ENCODE results near the gene UPK3B. TPM values are rescaled to one million over a fixed set of nuclear protein-coding genes. Genes with fewer than 3 reads are reported as not detected.
"Not testable (repeated sequence)": the region's sequence is repeated elsewhere in the genome, so short reads cannot be mapped to it uniquely, and the experiment has no call there.

Gene UPK3B
- total RNA-seq, 1 experiment from 2014 or later = 19.2 TPM

GRCh38 chr7:76549025-76549854 lies 38.9 kb downstream of the UPK3B start:
- H3K36me3 ChIP-seq (ENCODE audit: low read depth); H3K4me1 ChIP-seq (replicated peaks; ENCODE audit: insufficient read depth); H3K27me3 ChIP-seq (ENCODE audit: insufficient read depth, low read depth); CTCF ChIA-PET; POLR2A ChIA-PET (ENCODE audit: unreplicated experiment); H3K9me3 ChIP-seq (ENCODE audit: insufficient read depth, low read depth); H3K9me2 ChIP-seq (ENCODE audit: insufficient read depth); H3F3A ChIP-seq (ENCODE audit: insufficient read depth, low read depth); BruUV-seq (replicated peaks); intact Hi-C loops (cut with micrococcal nuclease; ENCODE audit: unreplicated experiment); H4K20me1 ChIP-seq (ENCODE audit: insufficient read depth): not testable (repeated sequence)
- Histone ChIP-seq H3K79me2 (ENCODE audit: low read depth) (peaks cover 30% of the 10 kb centered on the region), H2AFZ (peak overlapping the region; percentile 74), H3K4me3 (peak overlapping the region; percentile 63), H3K4me2 (peak overlapping the region; percentile 90), H3K27ac (peak overlapping the region; percentile 70)
- peak; percentile 52 to 83 for DNase-seq

DNA sequence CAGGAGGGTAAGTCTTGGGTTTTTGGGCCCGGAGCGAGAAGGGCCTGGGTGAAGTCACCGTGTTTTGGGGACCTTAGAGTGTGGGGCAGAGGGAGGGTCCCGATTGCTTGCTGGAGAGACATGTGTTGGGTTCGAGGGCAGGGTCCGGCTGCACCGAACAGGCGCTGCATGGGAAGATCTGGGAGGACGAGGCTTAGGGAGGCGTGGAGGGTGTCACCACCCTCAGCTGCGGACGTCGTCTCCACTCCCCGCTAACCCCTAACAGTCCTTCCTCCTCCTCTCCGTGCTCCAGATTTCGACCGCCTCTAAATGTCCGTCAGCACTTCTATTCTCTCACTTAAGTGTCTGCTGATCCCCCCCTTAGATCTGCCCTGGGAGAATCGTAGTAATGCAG lies 39.5 kb downstream of the UPK3B start:
- BruUV-seq (replicated peaks); intact Hi-C loops (cut with micrococcal nuclease; ENCODE audit: unreplicated experiment); H3K27me3 ChIP-seq (ENCODE audit: insufficient read depth, low read depth); H3K4me1 ChIP-seq (replicated peaks; ENCODE audit: insufficient read depth); H3F3A ChIP-seq (ENCODE audit: insufficient read depth, low read depth); H3K9me3 ChIP-seq (ENCODE audit: insufficient read depth, low read depth); CTCF ChIA-PET; H4K20me1 ChIP-seq (ENCODE audit: insufficient read depth); H3K9me2 ChIP-seq (ENCODE audit: insufficient read depth); POLR2A ChIA-PET (ENCODE audit: unreplicated experiment); H3K36me3 ChIP-seq (ENCODE audit: low read depth); DNase-seq: not testable (repeated sequence)
- Histone ChIP-seq H2AFZ (0 out of 2 replicates have a peak overlapping the region, but pooled peaks have one; percentile 74), H3K4me3 (peak overlapping the region; percentile 63), H3K79me2 (ENCODE audit: low read depth) (peaks cover 34% of the 10 kb centered on the region), H3K4me2 (peak overlapping the region; percentile 90), H3K27ac (peak overlapping the region; percentile 70)

DNA sequence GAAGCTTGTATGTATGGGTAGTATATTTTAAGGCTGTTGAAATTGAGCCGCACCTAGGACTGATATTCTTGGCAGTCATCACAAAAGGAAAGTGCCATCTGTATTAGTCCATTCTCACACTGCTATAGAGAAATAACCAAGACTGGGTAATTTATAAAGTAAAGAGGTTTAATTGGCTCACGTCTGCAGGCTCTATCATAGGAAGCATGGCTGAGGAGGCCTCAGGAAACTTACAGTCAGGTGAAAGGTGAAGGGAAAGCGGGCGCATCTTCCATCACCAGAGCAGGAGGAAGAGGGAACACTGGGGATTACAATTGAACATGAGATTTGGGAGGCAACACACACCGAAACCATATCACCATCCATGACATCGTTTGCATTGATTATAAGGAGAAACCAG lies 41.6 kb downstream of the UPK3B start:
- H4K20me1 ChIP-seq (ENCODE audit: insufficient read depth); H3K36me3 ChIP-seq (ENCODE audit: low read depth); POLR2A ChIA-PET (ENCODE audit: unreplicated experiment); DNase-seq; H2AFZ ChIP-seq; H3K27ac ChIP-seq; H3K4me1 ChIP-seq (replicated peaks; ENCODE audit: insufficient read depth); H3F3A ChIP-seq (ENCODE audit: insufficient read depth, low read depth); H3K9me2 ChIP-seq (ENCODE audit: insufficient read depth); H3K27me3 ChIP-seq (ENCODE audit: insufficient read depth, low read depth); BruUV-seq (replicated peaks); intact Hi-C loops (cut with micrococcal nuclease; ENCODE audit: unreplicated experiment); CTCF ChIA-PET; H3K9me3 ChIP-seq (ENCODE audit: insufficient read depth, low read depth); H3K4me3 ChIP-seq: not testable (repeated sequence)
- 0 out of 2 replicates have a peak overlapping the region, but pooled peaks have one; percentile 3 for H3K4me2 ChIP-seq
- peaks cover 50% of the 10 kb centered on the region for H3K79me2 ChIP-seq (ENCODE audit: low read depth)

- peaks cover 63% of the 10 kb centered on the region for H3K79me2 ChIP-seq (ENCODE audit: low read depth)
- H3K27ac ChIP-seq = not testable (repeated sequence)
Observed at GRCh38 chr7:76559685-76560084, 49.3 kb downstream of the UPK3B start.

DNA sequence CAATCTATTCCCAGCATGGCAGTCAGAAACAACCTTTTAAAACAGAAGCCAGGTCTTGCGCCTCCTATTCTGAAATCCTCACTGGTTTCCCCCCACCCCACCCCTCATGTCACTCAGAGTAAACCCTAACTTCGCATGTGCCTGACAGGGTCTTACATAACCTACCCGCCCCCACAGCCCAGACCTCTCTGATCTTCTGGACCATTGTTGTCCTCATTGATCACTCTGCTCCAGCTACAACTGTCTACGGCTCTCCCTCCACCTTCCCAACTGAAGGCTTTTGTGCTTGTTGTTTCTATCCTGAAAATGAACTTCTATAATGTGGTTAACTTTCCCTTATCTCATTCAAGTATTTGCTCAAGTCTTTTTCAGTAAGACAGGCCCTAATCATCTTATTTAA lies 49.8 kb downstream of the UPK3B start:
- H2AFZ ChIP-seq; CTCF ChIA-PET; H3K27ac ChIP-seq; H3K4me2 ChIP-seq; H3K4me1 ChIP-seq (replicated peaks; ENCODE audit: insufficient read depth); intact Hi-C loops (cut with micrococcal nuclease; ENCODE audit: unreplicated experiment); H3K9me2 ChIP-seq (ENCODE audit: insufficient read depth); H3K9me3 ChIP-seq (ENCODE audit: insufficient read depth, low read depth); H3K27me3 ChIP-seq (ENCODE audit: insufficient read depth, low read depth); BruUV-seq (replicated peaks); H3K4me3 ChIP-seq; H3F3A ChIP-seq (ENCODE audit: insufficient read depth, low read depth); H3K36me3 ChIP-seq (ENCODE audit: low read depth); POLR2A ChIA-PET (ENCODE audit: unreplicated experiment); H4K20me1 ChIP-seq (ENCODE audit: insufficient read depth); DNase-seq: not testable (repeated sequence)
- peaks cover 61% of the 10 kb centered on the region for H3K79me2 ChIP-seq (ENCODE audit: low read depth)

More at GRCh38 chr7:76559685-76560084, 49.3 kb downstream of the UPK3B start:
- H3K36me3 ChIP-seq (ENCODE audit: low read depth); H3K27me3 ChIP-seq (ENCODE audit: insufficient read depth, low read depth); H4K20me1 ChIP-seq (ENCODE audit: insufficient read depth); H3K4me3 ChIP-seq; POLR2A ChIA-PET (ENCODE audit: unreplicated experiment); H3K4me1 ChIP-seq (replicated peaks; ENCODE audit: insufficient read depth); CTCF ChIA-PET; DNase-seq; BruUV-seq (replicated peaks); H3K4me2 ChIP-seq; H2AFZ ChIP-seq; H3F3A ChIP-seq (ENCODE audit: insufficient read depth, low read depth); H3K9me3 ChIP-seq (ENCODE audit: insufficient read depth, low read depth); intact Hi-C loops (cut with micrococcal nuclease; ENCODE audit: unreplicated experiment); H3K9me2 ChIP-seq (ENCODE audit: insufficient read depth): not testable (repeated sequence)

DNA sequence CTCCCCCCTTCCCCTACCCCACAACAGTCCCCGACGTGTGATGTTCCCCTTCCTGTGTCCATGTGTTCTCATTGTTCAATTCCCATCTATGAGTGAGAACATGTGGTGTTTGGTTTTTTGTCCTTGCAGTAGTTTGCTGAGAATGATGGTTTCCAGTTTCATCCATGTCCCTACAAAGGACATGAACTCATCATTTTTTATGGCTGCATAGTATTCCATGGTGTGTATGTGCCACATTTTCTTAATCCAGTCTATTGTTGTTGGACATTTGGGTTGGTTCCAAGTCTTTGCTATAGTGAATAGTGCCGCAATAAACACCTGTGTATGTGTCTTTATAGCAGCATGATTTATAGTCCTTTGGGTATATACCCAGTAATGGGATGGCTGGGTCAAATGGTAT lies 51.0 kb downstream of the UPK3B start:
- peaks cover 62% of the 10 kb centered on the region for H3K79me2 ChIP-seq (ENCODE audit: low read depth)
- CTCF ChIA-PET; BruUV-seq (replicated peaks); POLR2A ChIA-PET (ENCODE audit: unreplicated experiment); H3K4me3 ChIP-seq; intact Hi-C loops (cut with micrococcal nuclease; ENCODE audit: unreplicated experiment); H4K20me1 ChIP-seq (ENCODE audit: insufficient read depth); H3F3A ChIP-seq (ENCODE audit: insufficient read depth, low read depth); H3K4me2 ChIP-seq; H3K27me3 ChIP-seq (ENCODE audit: insufficient read depth, low read depth); DNase-seq; H3K4me1 ChIP-seq (replicated peaks; ENCODE audit: insufficient read depth); H3K9me3 ChIP-seq (ENCODE audit: insufficient read depth, low read depth); H3K27ac ChIP-seq; H3K36me3 ChIP-seq (ENCODE audit: low read depth); H2AFZ ChIP-seq; H3K9me2 ChIP-seq (ENCODE audit: insufficient read depth): not testable (repeated sequence)

- POLR2A ChIA-PET (ENCODE audit: unreplicated experiment); BruUV-seq (replicated peaks): not testable (repeated sequence)
Observed at GRCh38 chr7:76565001-76565400, 54.6 kb downstream of the UPK3B start.

More at GRCh38 chr7:76565001-76565400, 54.6 kb downstream of the UPK3B start:
- H3K36me3 ChIP-seq (ENCODE audit: low read depth); intact Hi-C loops (cut with micrococcal nuclease; ENCODE audit: unreplicated experiment); H3F3A ChIP-seq (ENCODE audit: insufficient read depth, low read depth); H3K4me3 ChIP-seq; DNase-seq; CTCF ChIA-PET; H4K20me1 ChIP-seq (ENCODE audit: insufficient read depth); H3K9me2 ChIP-seq (ENCODE audit: insufficient read depth); H3K9me3 ChIP-seq (ENCODE audit: insufficient read depth, low read depth); H3K27ac ChIP-seq; H2AFZ ChIP-seq; H3K27me3 ChIP-seq (ENCODE audit: insufficient read depth, low read depth); H3K4me2 ChIP-seq: not testable (repeated sequence)
- Histone ChIP-seq H3K79me2 (ENCODE audit: low read depth) (peaks cover 66% of the 10 kb centered on the region), H3K4me1 (replicated peaks; ENCODE audit: insufficient read depth) (peaks cover 24% of the 10 kb centered on the region)

All from PC-9 (cell line).